Activated CD8-positive, alpha-beta memory T cell treated with anti-CD3 and anti-CD28 coated beads, Interleukin-2, amount 50 U/mL, for 24 hours (primary cell): ENCODE results near the gene SLC39A10.
"Not testable (repeated sequence)": the region's sequence is repeated elsewhere in the genome, so short reads cannot be mapped to it uniquely, and the experiment has no call there.

Experiments used
- DNase-seq: peaks from one replicate; pipeline ENCODE4 v3.0.0-alpha.2; 2020; ENCODE audit errors: extremely low read depth

The SLC39A10 gene

DNA sequence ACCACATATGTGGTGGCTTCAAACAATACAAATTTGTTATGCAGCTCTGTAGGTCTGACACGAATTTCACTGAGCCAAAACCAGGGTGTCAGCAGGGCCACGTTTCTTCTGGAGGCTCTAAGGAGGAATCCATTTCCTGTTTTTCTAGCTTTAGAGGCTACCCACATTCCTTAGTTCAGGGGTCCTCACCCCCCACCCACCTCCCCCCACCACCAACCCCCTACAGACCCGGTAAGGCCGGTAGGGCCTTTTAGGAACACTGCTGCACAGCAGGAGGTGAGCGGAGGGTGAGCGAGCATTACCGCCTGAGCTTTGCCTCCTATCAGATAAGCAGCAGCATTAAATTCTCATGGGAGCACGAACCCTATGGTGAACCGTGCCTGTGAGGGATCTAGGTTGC is 10.6 kb upstream of the SLC39A10 start:
- DNase-seq = no peak

DNA sequence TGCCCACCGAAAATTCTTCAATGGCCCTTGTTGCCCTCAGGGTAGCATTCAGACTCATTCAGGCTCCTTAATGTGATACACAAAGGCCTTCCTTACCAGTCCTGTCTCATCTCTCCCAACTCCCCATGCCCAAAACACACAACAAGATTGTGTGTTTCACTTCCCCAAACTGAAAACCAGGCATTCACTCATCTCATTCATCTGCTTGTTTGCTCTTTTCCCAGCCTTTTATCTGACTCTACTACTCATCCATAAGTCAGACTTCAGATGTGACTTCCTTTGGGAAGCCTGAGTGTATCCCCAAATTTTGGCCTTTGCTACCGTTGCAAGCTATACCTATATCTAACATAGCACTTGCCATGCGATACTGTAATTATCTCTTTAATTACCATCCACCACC is 9.7 kb upstream of the SLC39A10 start:
- DNase-seq = no peak

DNA sequence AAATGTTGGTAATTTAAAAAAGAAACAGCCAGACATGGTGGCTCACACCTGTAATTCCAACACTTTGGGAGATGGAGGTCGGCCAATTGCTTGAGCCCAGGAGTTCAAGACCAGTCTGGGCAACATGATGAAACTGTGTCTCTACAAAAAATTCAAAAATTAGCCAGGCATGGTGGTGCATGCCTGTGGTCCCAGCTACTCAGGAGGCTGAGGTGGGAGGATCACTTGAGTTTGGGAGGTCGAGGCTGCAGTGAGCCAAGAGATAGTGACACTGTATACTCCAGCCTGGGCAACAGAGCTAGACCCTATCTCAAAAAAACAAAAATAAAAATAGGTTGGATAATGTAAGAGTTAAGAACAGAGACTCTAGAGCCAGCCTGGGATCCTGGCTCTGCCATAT is 8.7 kb upstream of the SLC39A10 start:
- DNase-seq = not testable (repeated sequence)

DNA sequence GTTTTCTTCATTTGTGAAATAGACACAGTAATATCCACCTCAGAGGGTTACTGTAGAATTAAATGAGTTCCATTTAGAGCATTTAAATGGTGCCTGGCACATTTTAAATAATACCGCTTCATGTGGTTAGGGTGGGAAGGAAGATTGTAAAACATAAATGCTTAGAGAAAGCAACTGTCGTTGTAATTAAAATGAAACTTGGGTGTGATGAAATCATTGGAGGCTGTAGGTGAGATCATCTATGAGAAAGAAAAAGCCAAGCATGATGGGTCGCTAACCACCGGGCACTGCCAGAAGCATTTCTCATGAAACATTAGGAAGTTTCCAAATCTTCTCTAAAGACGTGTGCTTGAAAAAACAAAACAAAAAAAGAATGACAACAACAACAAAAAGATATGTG is 8.2 kb upstream of the SLC39A10 start:
- no peak for DNase-seq

DNA sequence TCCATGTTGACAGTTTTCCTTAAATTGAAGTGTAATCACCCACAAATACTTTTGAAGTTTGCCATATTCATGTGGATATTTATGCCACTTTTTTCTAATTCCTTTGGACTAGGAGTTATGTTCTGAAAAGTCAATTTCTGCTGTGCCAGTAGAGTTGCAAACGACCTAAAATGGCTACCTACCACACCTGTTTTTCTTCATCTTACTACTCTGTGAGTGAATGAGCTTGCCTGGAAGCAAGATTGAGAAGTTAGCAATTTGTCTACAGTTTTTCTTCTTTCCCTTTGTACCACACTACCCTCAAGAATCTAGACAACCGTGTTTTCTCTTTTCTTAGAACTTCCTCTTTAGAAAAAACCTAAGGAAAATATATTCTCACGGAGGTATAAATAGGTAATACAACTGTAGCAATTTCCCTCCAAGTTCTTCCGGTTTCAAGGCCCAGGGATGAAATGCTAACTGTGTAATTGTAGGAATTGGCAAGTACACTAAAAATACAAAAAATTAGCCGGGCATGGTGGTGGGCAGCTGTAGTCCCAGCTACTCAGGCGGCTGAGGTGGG is 7.3 kb upstream of the SLC39A10 start:
- no peak for DNase-seq

DNA sequence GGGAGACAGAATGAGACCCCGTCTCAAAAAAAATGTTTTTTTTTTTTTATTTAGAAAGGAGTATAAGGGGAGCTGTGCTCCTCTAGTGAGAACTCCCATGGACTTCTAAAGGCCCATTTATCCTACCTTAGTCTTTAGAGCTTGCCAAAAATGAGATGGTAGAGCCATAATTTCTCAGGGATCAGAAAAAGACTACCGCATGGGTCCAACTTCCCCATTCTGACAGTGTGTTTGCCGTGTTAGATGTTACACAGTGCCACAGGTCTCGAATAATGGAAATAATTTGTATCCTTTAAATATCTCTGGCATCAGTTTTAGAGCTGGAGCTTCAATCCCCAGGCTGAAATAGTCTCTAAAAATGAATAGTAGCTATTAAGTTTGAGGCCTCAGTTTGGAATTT is 6.0 kb upstream of the SLC39A10 start:
- DNase-seq = no peak

DNA sequence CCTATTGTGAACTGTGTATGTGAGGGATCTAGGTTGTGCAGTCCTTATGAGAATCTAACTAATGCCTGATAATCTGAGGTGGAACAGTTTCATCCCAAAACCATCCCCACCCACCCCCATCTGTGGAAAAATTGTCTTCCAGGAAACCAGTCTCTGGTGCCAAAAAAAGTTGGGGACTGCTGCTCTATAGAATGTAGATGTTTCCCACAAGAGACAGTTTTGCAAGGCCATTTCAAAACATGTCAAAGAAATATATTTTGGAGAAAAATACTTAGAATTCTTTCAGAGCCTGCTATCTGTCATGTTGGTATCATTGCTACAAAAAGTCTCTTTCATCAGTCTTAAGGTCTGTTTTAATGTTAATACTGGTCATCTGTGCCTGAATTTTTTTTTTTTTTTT is 4.1 kb upstream of the SLC39A10 start:
- no peak for DNase-seq

DNA sequence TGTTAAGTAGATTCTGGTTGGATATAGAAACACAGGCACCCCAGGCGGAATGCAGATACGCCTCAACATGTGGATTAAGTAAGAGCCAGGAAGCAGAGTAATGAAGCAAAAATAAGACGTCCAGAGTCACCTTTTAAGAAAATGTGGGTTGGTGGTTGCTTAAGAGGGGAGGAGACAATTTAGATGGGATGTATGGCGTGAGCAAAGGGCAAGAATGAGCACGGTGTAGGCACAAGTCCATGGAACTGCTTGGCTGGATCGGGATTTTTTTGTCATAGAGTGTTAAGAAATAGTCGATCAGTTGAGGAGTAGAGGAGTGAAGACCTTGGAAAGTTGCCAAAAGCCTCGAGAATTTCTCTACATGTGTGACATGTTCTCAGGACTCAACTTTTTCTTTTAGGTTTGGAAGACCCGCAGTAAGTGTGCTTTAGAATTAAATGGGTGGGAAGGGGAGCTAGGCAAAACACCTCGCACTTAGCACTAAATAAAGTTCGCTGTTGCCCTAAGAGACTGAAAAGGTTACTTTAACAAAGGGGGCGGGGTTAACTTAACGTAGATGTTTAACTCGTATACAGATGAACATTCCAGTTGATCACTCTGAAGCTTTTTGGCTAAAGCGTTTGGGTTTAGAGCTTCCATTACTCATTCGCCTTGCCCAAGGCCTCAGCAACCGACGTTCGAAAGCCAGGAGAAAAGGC is 716 bp upstream of the SLC39A10 start:
- no peak for DNase-seq

DNA sequence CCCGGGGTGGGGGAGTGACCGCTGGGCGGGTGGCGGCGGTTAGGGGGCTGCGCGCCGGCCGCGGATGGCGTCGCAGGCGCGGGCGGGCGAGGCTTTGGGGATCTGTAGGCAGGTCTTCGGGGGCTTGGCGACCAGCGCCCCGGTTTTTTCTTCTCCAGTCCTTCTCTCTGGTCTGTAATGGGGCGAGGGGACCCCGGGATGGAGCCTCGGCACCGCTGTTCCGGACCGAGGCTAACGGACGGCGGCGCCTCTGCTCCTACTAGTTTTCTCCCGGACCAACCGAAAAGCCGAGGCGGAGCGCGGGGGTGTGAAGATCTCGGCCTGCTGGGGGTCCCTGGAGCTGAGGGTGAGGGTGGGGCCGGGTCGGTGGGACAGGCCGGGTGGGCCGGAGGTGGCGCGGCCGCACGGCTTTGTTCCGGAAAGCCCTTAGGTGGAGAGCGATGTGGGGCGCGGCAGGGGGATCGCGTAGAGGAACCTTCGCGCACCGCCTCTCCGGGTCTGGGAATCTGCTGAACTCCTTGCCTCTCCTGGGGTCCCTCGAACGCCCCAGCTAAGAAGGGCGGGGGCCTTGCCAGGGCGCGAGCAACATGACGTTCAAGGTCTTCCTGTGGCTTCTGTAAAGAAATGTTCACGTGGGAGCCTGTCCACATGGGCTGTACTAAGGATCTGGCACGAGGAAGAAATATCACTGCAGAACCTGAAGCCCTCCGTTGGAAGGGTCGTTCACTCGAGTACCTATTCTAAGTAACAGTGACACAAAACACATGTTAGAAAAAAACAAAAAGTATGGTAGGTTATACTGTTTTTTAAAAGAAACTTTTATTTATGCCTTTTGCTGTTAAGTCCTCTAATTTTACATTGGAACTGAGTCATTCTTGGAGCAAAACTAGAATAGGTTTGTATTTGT is 861 bp downstream of the SLC39A10 start:
- peak; percentile 32 for DNase-seq

DNA sequence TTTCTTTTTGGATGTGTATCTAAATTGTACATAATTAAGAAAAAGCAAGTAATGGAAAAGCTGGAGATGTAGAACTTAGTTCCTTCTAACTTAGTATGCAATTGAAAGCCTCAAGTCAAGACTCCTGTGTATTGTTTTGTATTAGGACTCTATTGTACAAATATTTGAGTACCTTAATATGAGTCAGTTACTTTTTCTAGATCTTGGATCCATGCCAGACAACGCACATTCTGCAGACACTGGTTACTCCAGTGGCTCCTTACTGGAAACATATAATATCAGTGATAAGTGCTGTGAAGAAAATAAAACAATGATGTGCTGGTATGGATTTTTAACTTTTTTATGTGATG is 1.5 kb downstream of the SLC39A10 start:
- DNase-seq = no peak

DNA sequence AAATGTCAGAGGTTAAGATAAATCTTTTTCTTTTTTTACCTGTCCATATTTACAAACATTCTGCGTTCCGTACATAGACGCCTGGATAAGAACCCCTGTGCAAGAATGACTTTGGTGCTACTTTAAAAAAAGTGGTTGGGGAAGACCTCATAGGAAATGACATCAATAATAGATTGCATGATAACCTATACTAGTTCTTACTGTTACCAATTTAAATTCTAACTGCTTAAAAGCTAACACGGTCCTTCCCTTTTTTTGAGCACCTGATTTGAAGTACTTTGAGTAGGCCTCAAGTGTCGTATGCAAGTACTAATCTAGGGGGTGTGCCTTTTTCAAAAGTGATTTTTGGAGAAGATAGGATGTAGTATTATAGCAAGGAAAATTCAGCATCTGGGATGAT is 2.1 kb downstream of the SLC39A10 start:
- DNase-seq = no peak

DNA sequence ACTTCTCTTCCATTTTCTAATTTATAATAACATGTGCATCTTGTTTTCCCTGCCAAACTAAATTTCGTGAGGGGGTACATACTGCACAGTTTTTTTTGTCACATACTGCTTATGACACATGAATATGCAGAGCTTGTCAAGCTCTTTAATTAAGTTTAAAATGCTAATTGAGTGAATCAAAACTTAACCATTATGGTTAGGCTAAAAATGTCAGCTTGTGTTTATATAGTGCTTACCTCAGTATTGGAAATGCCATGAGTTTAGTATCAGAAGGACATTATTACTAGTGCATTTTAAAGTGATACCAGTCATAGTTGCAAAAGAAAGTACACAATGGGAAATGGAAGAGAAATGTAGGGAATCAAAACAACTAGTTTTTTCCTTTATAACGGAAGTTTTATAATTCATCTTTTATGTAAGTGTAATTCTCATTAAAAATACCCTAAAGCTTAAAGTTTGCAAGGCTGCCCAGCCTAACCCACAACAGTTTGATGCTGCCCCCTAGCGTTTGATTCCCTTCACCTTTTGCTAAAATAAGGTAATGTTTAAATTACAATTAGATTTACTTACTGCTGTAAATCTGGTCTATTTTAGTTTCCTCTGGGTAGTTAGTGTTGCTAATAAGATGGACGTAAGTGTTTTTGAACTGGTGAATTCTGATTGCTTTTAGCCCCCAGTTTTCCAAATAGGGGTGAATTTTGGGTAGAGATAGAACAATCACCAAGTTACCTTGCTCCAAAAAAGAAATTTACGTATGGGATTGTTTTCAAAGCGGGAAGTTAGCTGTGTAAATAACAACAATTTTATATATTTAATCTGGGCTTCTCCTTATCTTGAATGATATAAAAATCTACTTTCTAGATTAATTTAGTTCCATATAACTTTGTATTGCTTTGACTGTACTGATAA is 3.2 kb downstream of the SLC39A10 start:
- peak; percentile 63 for DNase-seq

DNA sequence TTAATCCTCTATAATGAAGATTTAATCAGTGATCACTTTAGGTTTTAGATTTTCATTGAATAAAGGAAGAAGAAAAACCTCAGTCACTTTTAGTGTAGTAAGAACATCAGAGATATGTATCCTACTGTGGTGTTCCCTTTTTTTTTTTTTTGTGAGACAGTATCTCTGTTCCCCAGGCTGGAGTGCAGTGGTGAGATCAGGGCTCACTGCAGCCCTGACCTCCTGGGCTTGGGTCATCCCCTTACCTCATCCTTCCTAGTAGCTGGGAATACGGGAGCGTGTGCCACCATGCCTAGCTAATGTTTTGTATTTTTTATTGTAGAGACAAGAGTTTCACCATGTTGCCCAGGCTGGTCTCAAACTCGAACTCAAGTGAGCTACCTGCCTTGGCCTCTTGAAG is 5.1 kb downstream of the SLC39A10 start:
- DNase-seq = no peak

DNA sequence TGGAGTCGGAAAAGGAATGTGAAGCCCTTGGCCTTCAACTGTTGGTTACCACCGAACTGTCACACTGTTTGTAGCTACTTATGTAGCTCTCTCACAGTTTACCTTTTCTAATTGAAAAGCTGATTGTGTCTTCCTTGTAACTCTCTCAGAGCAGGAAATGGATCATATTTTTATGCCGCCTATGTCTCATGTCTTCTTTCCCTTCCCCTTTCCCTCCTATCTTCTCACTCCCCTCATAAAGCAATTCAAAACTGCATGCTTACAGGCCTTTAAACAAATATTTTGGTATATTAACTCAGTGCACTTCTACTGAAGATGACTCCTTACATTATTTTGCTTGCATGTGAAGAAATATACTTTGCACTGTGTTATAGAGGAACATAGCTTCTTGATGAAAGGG is 6.0 kb downstream of the SLC39A10 start:
- no peak for DNase-seq

DNA sequence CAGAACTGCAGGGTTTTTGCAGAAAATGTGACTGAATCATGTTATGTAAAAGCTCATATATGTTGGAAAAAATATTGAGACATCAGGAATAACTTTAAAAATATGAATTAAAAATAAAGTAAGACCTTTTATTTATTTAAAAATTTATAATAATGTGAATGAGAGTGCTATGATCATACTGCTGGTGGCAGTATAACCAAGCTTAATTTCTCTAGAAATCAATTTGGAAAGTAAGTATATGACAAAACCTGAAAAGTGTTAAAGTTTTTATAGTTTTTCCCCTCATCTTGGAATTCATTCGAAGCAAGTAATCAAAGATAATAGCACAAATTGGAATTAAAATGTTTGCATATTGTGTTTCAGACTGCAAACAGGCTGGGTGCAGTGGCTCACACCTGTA is 7.5 kb downstream of the SLC39A10 start:
- no peak for DNase-seq

DNA sequence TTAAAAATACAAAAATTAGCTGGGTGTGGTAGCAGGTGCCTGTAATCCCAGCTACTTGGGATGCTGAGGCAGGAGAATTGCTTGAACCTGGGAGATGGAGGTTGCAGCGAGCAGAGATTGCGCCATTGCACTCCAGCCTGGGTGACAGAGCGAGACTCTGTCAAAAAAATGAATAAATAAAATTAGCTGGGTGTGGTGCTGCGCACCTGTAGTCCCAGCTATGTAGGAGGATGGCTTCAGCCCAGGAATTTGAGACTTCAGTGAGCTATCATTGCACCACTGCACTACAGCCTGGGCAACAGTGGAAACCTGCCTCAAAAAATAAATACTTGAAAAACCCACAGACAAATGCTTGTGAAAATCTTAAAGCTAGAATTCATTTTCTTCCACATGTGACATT is 8.1 kb downstream of the SLC39A10 start:
- DNase-seq = not testable (repeated sequence)

DNA sequence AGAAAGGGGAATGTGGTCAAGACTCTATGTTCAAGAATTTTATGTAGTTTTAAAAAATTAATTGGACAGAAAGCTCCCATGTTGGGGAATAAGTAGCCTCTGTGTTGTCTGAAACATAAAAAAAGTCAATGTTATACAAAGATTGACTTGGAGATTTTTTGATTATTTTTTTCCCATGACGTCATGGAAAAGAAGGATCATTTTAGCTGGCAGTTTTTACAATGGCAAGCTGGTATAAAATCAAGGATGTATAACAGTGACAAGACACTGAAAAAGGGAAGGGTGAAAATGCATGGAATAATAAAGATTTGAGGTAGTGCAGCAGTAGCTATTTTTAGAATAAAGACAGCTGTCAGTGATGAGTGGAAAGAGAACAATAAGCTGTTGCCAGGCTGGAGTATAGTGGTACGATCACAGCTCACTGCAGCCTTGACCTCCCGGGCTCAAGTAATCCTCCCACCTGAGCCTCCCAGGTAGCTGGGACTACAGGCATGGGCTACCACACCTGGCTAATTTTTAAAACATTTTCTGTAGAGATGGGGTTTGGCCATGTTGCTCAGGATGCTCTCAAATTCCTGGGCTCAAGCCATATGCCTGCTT is 9.2 kb downstream of the SLC39A10 start:
- DNase-seq = no peak

DNA sequence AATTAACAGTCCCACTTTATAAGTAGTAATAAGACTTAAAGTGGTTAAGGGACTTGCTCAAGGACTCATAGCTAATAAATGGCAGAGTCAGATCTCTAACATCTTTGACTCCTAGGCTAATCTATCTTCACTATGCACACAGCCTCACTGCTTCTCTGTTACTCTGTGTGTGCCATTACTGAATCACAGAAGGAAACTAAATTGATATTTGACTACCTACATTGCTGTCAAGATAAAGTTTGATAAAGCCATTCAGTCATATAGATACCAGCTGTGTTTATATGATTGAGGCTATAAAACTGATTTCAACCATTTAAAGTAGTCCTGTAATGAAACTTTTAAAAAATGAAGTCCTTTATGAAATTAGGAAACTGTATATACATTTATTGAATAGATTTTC is 10.9 kb downstream of the SLC39A10 start:
- no peak for DNase-seq

DNA sequence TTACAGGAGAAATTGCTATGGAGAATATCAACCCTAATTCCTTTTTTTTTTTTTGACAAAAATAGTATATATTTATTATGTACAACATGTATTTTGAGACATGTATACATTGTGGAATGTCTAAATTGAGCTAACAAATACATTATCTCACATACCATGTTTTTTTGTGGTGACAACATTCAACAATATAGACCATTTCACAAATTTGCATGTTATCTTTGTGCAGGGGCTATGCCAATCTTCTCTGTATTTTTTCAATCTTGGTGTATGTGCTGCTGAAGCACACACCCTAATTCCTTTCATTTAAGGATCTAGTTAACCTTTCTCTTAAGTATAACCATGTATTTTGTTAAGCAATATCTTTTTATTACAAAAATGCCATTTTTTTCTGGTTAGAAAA is 13.2 kb downstream of the SLC39A10 start:
- no peak for DNase-seq

DNA sequence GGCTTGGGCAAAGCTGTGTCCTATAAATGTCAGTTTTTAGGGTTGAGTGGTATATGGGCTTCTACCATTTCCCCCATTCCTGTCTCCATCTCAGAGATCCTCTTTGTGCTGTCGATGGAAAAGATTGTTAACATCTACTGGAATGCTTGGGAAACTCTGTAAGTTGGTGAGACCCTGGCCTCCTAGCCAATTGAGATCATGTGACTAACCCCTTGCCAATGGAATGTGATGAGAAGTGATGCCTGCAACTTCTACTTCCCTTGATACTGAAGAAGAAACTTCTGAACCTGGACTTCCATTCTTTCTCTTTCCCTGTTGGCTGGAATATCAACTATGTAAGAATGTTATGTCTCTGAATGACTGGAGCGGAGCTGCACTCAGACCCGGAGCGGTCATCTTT is 14.5 kb downstream of the SLC39A10 start:
- no peak for DNase-seq

DNA sequence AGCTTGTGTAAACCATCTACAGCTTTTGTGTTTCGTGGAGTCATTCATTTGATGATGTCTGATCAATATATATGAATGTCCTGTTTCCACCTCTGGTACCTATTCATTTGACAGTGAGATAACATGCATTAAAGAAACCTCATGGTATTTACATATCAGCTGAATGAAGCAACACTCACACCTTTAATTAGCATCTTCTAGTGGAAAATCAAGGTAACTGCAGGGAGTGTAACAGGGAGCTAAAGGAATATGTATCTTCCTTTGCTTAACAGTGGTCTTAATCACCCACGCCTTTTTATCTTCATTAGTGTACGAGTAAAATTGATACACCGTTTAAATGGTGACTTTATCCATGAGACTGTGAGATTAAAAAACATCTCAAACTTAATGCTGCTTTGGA is 15.6 kb downstream of the SLC39A10 start:
- no peak for DNase-seq
